SU-DHL-6 (cell line): Measurements from ENCODE around the gene LPCAT1.
"Not testable (repeated sequence)": the region's sequence is repeated elsewhere in the genome, so short reads cannot be mapped to it uniquely, and the experiment has no call there.

Source experiments
- H2AFZ ChIP-seq: fragments of 200-600 bp; sonication (generic); 2 replicates; pipeline ENCODE4 v1.6.1; 2014; ENCODE audit warnings: low read depth, mild to moderate bottlenecking, moderate library complexity, mixed read lengths, antibody characterized with exemption, low read length; ENCODE audit not compliant: severe bottlenecking
- H3F3A ChIP-seq: fragments of 200-600 bp; shearing (Covaris generic); 2 replicates; pipeline ENCODE4 v1.6.0; 2016; ENCODE audit warnings: antibody characterized with exemption, mild to moderate bottlenecking; ENCODE audit not compliant: insufficient read depth
- H3K27ac ChIP-seq: fragments of 200-600 bp; sonication (generic); 2 replicates; pipeline ENCODE4 v1.5.1; 2016; ENCODE audit warnings: low read depth, mild to moderate bottlenecking, low read length, moderate library complexity, mixed read lengths
- H3K27me3 ChIP-seq: fragments of 200-600 bp; sonication (generic), shearing (Covaris generic); 2 replicates; pipeline ENCODE4 v1.6.0; 2014; ENCODE audit warnings: mild to moderate bottlenecking, low read length
- H3K36me3 ChIP-seq: fragments of 200-600 bp; sonication (generic); 2 replicates; pipeline ENCODE4 v1.6.1; 2014; ENCODE audit warnings: mild to moderate bottlenecking, low read length, mixed read lengths
- H3K4me2 ChIP-seq: fragments of 300-600, 200-600 bp; shearing (Covaris generic), sonication (generic); 2 replicates; pipeline ENCODE4 v1.6.0; 2014; ENCODE audit warnings: low read length, low read depth, mild to moderate bottlenecking; ENCODE audit not compliant: poor library complexity, severe bottlenecking
- H3K4me3 ChIP-seq: fragments of 200-600 bp; sonication (generic); 2 replicates; pipeline ENCODE4 v1.5.1; 2014; ENCODE audit warnings: antibody characterized with exemption, low read length, mild to moderate bottlenecking, mixed read lengths; ENCODE audit not compliant: insufficient read depth, poor library complexity, severe bottlenecking
- H3K79me2 ChIP-seq: fragments of 200-600 bp; sonication (generic); 2 replicates; pipeline ENCODE4 v1.6.1; 2014; ENCODE audit warnings: mild to moderate bottlenecking, low read length, moderate library complexity; ENCODE audit not compliant: insufficient read depth
- H3K9ac ChIP-seq: fragments of 200-600 bp; sonication (generic); 2 replicates; pipeline ENCODE4 v1.7.0; 2014; ENCODE audit warnings: mild to moderate bottlenecking, low read length
- H3K9me2 ChIP-seq: fragments of 200-600 bp; sonication (generic); replicated peaks from 2 replicates; pipeline ENCODE4 v1.6.1; 2014; ENCODE audit warnings: low read length; ENCODE audit not compliant: insufficient read depth
- H3K9me3 ChIP-seq: fragments of 200-600 bp; sonication (generic); 2 replicates; pipeline ENCODE4 v1.6.1; 2014; ENCODE audit warnings: low read length, mixed read lengths; ENCODE audit not compliant: insufficient read depth
- H4K20me1 ChIP-seq: fragments of 200-600 bp; sonication (generic); 2 replicates; pipeline ENCODE4 v1.6.1; 2014; ENCODE audit warnings: low read depth, mild to moderate bottlenecking, antibody characterized with exemption, low read length, moderate library complexity, mixed read lengths
- EZH2phosphoT487 ChIP-seq: fragments of 200-600 bp; sonication (generic), shearing (Covaris generic); conservative IDR thresholded peaks from 2 replicates; pipeline ENCODE4 v1.6.1; 2018; ENCODE audit warnings: mild to moderate bottlenecking, antibody characterized with exemption, low read length, moderate library complexity, mixed read lengths
- TF ChIP-seq, protein P1 (sequence below): fragments of 200-600 bp; sonication (generic); IDR thresholded peaks from one replicate; pipeline ENCODE4 v1.5.1; 2017; ENCODE audit warnings: antibody characterized with exemption, mild to moderate bottlenecking, low read length, moderate library complexity; ENCODE audit not compliant: insufficient read depth, poor library complexity, severe bottlenecking

LPCAT1 gene

DNA sequence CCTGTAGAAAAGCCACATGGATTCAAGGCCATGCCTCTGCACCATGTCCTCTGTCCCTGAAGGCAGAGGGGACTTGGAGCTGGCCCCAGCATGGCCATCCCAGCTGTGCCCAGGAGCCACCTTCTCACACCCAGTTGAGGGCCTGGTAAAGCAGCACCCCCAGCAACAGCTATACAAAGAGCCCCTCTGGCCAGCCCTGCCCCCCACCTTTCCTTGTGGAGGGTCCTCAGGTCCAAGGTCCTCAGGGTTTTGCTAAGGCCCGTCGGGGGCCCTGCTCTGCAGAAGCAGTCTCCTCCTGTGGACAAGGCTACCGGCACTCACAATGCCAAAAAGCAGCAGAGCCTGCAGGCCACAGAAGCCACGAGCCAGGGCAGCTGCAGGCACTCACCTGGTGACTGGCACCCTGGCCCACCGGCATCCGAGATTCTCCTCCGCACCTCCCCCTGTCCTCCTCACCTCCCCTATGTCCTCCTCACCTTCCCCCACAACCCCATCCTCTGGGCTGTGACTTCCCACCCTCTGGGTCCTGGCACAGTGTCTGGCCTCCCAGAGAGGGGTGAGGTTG, 39.9 kb upstream of the LPCAT1 start:
- Histone ChIP-seq H3F3A (no peaks in the 10 kb centered on the region), H3K27me3 (no peaks in the 10 kb centered on the region), H3K9ac (no peak overlapping the region), H3K27ac (no peak overlapping the region), H2AFZ (no peak overlapping the region), H3K4me2 (no peak overlapping the region), H3K9me2 (no peaks in the 10 kb centered on the region), H3K36me3 (no peaks in the 10 kb centered on the region), H3K79me2 (no peaks in the 10 kb centered on the region), H4K20me1 (no peaks in the 10 kb centered on the region), H3K4me3 (no peak overlapping the region), H3K9me3 (no peaks in the 10 kb centered on the region)
- no peak for TF ChIP-seq EZH2phosphoT487

DNA sequence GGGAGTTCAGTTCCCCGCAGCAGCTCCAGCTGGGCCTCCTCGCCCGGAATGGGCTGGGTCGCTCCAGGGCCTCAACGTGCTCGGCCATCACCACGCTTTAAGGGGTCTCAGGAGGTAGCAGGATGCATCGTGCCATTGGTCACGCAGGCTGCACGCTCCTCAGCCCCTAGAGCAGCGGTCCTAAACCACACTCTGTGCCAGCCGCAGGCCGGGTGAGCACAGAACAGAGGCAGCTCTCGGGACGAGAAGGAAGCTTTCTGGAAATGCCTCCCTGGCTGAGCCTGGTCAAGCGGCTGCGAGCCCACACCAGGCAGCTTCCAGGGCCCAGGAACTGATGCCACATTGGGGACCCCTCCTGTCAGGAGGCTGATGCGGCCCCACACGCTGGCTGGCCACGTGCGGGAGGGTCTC, 39.3 kb upstream of the LPCAT1 start:
- Histone ChIP-seq H3K27ac (no peak overlapping the region), H3K27me3 (no peaks in the 10 kb centered on the region), H3K9me3 (no peaks in the 10 kb centered on the region), H3K4me3 (no peak overlapping the region), H2AFZ (no peak overlapping the region), H3K9ac (no peak overlapping the region), H3K36me3 (no peaks in the 10 kb centered on the region), H3F3A (no peaks in the 10 kb centered on the region), H3K4me2 (no peak overlapping the region), H3K9me2 (no peaks in the 10 kb centered on the region), H3K79me2 (no peaks in the 10 kb centered on the region), H4K20me1 (no peaks in the 10 kb centered on the region)
- TF ChIP-seq, protein P1, sequence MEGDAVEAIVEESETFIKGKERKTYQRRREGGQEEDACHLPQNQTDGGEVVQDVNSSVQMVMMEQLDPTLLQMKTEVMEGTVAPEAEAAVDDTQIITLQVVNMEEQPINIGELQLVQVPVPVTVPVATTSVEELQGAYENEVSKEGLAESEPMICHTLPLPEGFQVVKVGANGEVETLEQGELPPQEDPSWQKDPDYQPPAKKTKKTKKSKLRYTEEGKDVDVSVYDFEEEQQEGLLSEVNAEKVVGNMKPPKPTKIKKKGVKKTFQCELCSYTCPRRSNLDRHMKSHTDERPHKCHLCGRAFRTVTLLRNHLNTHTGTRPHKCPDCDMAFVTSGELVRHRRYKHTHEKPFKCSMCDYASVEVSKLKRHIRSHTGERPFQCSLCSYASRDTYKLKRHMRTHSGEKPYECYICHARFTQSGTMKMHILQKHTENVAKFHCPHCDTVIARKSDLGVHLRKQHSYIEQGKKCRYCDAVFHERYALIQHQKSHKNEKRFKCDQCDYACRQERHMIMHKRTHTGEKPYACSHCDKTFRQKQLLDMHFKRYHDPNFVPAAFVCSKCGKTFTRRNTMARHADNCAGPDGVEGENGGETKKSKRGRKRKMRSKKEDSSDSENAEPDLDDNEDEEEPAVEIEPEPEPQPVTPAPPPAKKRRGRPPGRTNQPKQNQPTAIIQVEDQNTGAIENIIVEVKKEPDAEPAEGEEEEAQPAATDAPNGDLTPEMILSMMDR: no peak
- no peak for TF ChIP-seq EZH2phosphoT487

DNA sequence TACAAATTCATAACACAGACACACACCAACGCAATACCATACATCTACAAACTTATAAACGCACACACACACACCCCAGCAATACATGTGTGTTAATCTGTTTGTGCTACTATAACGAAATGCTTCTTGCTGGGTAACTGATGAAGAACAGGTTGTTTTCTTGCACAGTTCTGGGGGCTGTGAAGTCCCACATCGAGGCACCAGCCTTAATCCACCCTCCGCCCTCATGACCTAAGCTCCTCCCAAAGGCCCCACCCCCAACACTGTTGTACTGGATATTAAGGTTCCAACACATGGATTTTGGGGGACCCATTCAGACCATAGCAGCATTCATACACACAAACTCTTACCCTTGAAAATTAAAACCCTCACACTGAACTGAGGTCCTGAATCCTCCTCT, 38.8 kb upstream of the LPCAT1 start:
- Histone ChIP-seq H3K4me3 (no peak overlapping the region), H3F3A (no peaks in the 10 kb centered on the region), H3K36me3 (no peaks in the 10 kb centered on the region), H2AFZ (no peak overlapping the region), H3K27ac (no peak overlapping the region), H3K9me3 (no peaks in the 10 kb centered on the region), H3K79me2 (no peaks in the 10 kb centered on the region), H4K20me1 (no peaks in the 10 kb centered on the region), H3K9me2 (no peaks in the 10 kb centered on the region), H3K27me3 (no peaks in the 10 kb centered on the region), H3K9ac (no peak overlapping the region), H3K4me2 (no peak overlapping the region)
- no peak for TF ChIP-seq EZH2phosphoT487
- TF ChIP-seq, protein P1: no peak

DNA sequence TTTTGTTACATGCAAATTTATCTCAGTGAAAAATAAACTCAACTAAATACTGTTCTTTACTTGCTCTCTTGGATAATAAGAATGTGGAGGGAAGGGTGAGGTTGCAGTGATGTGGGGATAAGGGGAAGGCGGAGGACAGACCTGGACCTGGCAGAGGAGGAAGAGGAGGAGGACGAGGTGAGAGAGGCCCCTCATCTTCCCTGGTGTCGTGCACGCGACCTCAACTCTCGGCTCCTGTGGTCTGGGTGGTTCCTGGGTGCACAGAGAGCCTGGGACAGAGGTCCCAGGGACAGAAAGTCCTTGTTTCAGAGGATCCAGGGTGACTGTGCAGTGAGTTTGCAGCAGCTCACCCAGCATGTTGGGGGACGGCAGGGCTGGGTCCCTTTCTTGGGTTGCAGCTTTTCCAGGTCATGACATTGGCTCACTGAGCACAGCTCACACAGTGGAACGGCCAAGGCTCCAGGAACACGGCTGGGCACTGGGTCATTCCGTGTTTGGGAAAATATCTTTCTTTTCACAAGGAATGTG, 37.7 kb upstream of the LPCAT1 start:
- Histone ChIP-seq H3K4me3 (no peak overlapping the region), H3K4me2 (no peak overlapping the region), H2AFZ (no peak overlapping the region), H3K36me3 (no peaks in the 10 kb centered on the region), H3K9me3 (no peaks in the 10 kb centered on the region), H4K20me1 (no peaks in the 10 kb centered on the region), H3K9me2 (no peaks in the 10 kb centered on the region), H3F3A (no peaks in the 10 kb centered on the region), H3K79me2 (no peaks in the 10 kb centered on the region), H3K27ac (no peak overlapping the region), H3K27me3 (no peaks in the 10 kb centered on the region), H3K9ac (no peak overlapping the region)
- TF ChIP-seq, protein P1: no peak
- no peak for TF ChIP-seq EZH2phosphoT487

DNA sequence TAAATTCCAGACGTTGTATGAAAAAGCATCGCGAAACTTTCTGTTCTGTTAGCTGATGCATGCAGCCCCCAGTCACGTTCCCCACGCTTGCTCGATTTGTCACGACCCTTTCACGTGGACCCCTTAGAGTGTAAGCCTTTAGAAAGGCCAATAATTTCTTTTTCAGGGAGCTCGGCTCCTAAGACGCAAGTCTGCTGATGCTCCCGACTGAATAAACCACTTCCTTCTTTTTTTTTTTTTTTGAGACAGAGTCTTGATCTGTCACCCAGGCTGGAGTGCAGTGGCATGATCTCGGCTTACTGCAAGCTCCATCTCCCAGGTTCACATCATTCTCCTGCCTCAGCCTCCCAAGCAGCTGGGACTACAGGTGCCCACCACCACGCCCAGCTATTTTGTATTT, 36.7 kb upstream of the LPCAT1 start:
- not testable (repeated sequence) for H3K9ac ChIP-seq, H3K9me3 ChIP-seq, H2AFZ ChIP-seq, H3K36me3 ChIP-seq, H4K20me1 ChIP-seq, H3K4me2 ChIP-seq, H3K9me2 ChIP-seq, H3K27me3 ChIP-seq, H3K27ac ChIP-seq, H3K79me2 ChIP-seq, H3F3A ChIP-seq, H3K4me3 ChIP-seq
